HepG2 (cell line): ENCODE data around the gene HNF1B. TPM values are rescaled to one million over a fixed set of nuclear protein-coding genes. Genes with fewer than 3 reads are reported as not detected.
A peak's percentile ranks its signal among the peaks of the same experiment; 100 is the strongest.

ENCODE experiments used
- ARID2 ChIP-seq: sonication (generic); formaldehyde crosslinking; IDR thresholded peaks from 2 replicates; pipeline ENCODE4 v1.8.1; 2022; ENCODE audit warnings: mild to moderate bottlenecking, missing genetic modification reagents, borderline replicate concordance
- BCL6 ChIP-seq: IDR thresholded peaks from 2 replicates; pipeline ENCODE4 v1.6.1; 2016; ENCODE audit warnings: missing genetic modification reagents, missing compliant biosample characterization
- CEBPZ ChIP-seq: IDR thresholded peaks from 2 replicates; pipeline ENCODE4 v1.6.1; 2012; ENCODE audit warnings: low read length, improper control_type of control experiment
- CSRNP1 ChIP-seq: sonication (generic); formaldehyde crosslinking; IDR thresholded peaks from 2 replicates; pipeline ENCODE4 v1.8.1; 2023; ENCODE audit warnings: mild to moderate bottlenecking, missing genetic modification reagents
- KLF13 ChIP-seq: sonication (generic); formaldehyde crosslinking; IDR thresholded peaks from 2 replicates; pipeline ENCODE4 v1.4.0; 2020; ENCODE audit warnings: mild to moderate bottlenecking, missing genetic modification reagents
- MAX ChIP-seq: IDR thresholded peaks from 2 replicates; pipeline ENCODE4 v1.6.1; 2012; ENCODE audit warnings: inconsistent platforms
- MED13 ChIP-seq: sonication (generic); formaldehyde crosslinking; IDR thresholded peaks from 2 replicates; pipeline ENCODE4 v1.5.0; 2020; ENCODE audit warnings: missing genetic modification reagents
- PHF21A ChIP-seq: sonication (generic); formaldehyde crosslinking; IDR thresholded peaks from 2 replicates; pipeline ENCODE4 v1.5.0; 2020; ENCODE audit warnings: mild to moderate bottlenecking, missing genetic modification reagents
- PHF8 ChIP-seq: sonication (generic); formaldehyde crosslinking; IDR thresholded peaks from 2 replicates; pipeline ENCODE4 v1.5.0; 2020; ENCODE audit warnings: missing genetic modification reagents
- PITX1 ChIP-seq: sonication (generic); formaldehyde crosslinking; IDR thresholded peaks from 2 replicates; pipeline ENCODE4 v1.5.1; 2020; ENCODE audit warnings: mild to moderate bottlenecking, missing genetic modification reagents
- POLR2G ChIP-seq: fragments of 200-400 bp; formaldehyde crosslinking; IDR thresholded peaks from 2 replicates; pipeline ENCODE4 v1.6.1; 2018; ENCODE audit warnings: mild to moderate bottlenecking, low read depth, low read length, moderate library complexity
- TOPORS ChIP-seq: sonication (generic); formaldehyde crosslinking; IDR thresholded peaks from 2 replicates; pipeline ENCODE4 v1.8.0; 2023; ENCODE audit warnings: mild to moderate bottlenecking, missing genetic modification reagents
- YY1 ChIP-seq: IDR thresholded peaks from 2 replicates; pipeline ENCODE4 v1.6.1; 2011; ENCODE audit warnings: low read length, low read depth, moderate library complexity, mild to moderate bottlenecking; ENCODE audit not compliant: insufficient read depth, insufficient replicate concordance
- ZBTB33 ChIP-seq: sonication (generic); formaldehyde crosslinking; IDR thresholded peaks from 2 replicates; pipeline ENCODE4 v1.4.0; 2020; ENCODE audit warnings: missing genetic modification reagents
- ZBTB7A ChIP-seq: sonication (generic); formaldehyde crosslinking; IDR thresholded peaks from 2 replicates; pipeline ENCODE4 v1.8.0; 2022; ENCODE audit warnings: mild to moderate bottlenecking, missing genetic modification reagents
- ZFY ChIP-seq: sonication (generic); formaldehyde crosslinking; IDR thresholded peaks from 2 replicates; pipeline ENCODE4 v1.4.0; 2020; ENCODE audit warnings: missing genetic modification reagents
- ZNF749 ChIP-seq: sonication (generic); formaldehyde crosslinking; IDR thresholded peaks from 2 replicates; pipeline ENCODE4 v1.8.0; 2022; ENCODE audit warnings: mild to moderate bottlenecking, missing genetic modification reagents, moderate library complexity, borderline replicate concordance
- polyA plus RNA-seq, 8 experiments: library from polyadenylated mRNA; depleted of rRNA in 3 of 8; stranded (reverse) in 7 of 8; unstranded in 1 of 8; fragments of >200 nt; fragmentation: Illumina TruSeq in 4 of 8; extraction: Trizol in 4 of 8; gene quantifications; 2 replicates each; pipeline versions ENCODE4 v1.2.1 to v1.2.3, GENCODE V29; 2011 to 2016; ENCODE audit warnings: low read depth in 4 of 8, missing spikeins in 1 of 8, mixed read lengths in 1 of 8; ENCODE audit not compliant: insufficient read depth in 1 of 8
- total RNA-seq, 5 experiments: library from RNA; depleted of rRNA; stranded (reverse); fragments of >200 nt; fragmentation: Illumina TruSeq; extraction: Trizol; gene quantifications; 2 replicates each; pipeline ENCODE4 v1.2.3, GENCODE V29; 2016; ENCODE audit warnings: low read depth in 1 of 5
- TF ChIP-seq, protein P1 (sequence below): sonication (generic); formaldehyde crosslinking; IDR thresholded peaks from 2 replicates; pipeline ENCODE4 v1.4.0; 2020; ENCODE audit warnings: mild to moderate bottlenecking, missing genetic modification reagents
- TF ChIP-seq, protein P2 (sequence below): sonication (generic); formaldehyde crosslinking; IDR thresholded peaks from 2 replicates; pipeline ENCODE4 v1.4.0; 2020; ENCODE audit warnings: missing genetic modification reagents

The HNF1B gene
- total and polyA plus RNA-seq, 2 of the 13 experiments (the other 11 are each of a cell fraction or from before 2014, with no cell fraction given) = 1.9 to 5.3 TPM

- TF ChIP-seq ZBTB33 (CRISPR knock-in tag) (no peak), CSRNP1 (CRISPR knock-in tag) (peak; percentile 71; the same call in 1 of the 2 replicates), MED13 (CRISPR knock-in tag) (no peak), YY1 (peak; percentile 11), CEBPZ (no peak), PHF21A (CRISPR knock-in tag) (peak; percentile 50), TOPORS (CRISPR knock-in tag) (0 out of 2 replicates have a peak, but pooled peaks have one; percentile 27), ZBTB7A (no peak), KLF13 (CRISPR knock-in tag) (no peak), ZNF749 (no peak), PITX1 (CRISPR knock-in tag) (no peak), BCL6 (CRISPR knock-in tag) (peak; percentile 34; the same call in 1 of the 2 replicates), PHF8 (CRISPR knock-in tag) (no peak; the same call in 1 of the 2 replicates), MAX (0 out of 2 replicates have a peak, but pooled peaks have one; percentile 16), POLR2G (peak; percentile 82; the same call in 1 of the 2 replicates), ZFY (CRISPR knock-in tag) (no peak; the same call in 1 of the 2 replicates), ARID2 (CRISPR knock-in tag) (peak; percentile 95; the same call in 1 of the 2 replicates)
- TF ChIP-seq, protein P1, sequence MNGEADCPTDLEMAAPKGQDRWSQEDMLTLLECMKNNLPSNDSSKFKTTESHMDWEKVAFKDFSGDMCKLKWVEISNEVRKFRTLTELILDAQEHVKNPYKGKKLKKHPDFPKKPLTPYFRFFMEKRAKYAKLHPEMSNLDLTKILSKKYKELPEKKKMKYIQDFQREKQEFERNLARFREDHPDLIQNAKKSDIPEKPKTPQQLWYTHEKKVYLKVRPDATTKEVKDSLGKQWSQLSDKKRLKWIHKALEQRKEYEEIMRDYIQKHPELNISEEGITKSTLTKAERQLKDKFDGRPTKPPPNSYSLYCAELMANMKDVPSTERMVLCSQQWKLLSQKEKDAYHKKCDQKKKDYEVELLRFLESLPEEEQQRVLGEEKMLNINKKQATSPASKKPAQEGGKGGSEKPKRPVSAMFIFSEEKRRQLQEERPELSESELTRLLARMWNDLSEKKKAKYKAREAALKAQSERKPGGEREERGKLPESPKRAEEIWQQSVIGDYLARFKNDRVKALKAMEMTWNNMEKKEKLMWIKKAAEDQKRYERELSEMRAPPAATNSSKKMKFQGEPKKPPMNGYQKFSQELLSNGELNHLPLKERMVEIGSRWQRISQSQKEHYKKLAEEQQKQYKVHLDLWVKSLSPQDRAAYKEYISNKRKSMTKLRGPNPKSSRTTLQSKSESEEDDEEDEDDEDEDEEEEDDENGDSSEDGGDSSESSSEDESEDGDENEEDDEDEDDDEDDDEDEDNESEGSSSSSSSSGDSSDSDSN = peak; percentile 85
- TF ChIP-seq, protein P2, sequence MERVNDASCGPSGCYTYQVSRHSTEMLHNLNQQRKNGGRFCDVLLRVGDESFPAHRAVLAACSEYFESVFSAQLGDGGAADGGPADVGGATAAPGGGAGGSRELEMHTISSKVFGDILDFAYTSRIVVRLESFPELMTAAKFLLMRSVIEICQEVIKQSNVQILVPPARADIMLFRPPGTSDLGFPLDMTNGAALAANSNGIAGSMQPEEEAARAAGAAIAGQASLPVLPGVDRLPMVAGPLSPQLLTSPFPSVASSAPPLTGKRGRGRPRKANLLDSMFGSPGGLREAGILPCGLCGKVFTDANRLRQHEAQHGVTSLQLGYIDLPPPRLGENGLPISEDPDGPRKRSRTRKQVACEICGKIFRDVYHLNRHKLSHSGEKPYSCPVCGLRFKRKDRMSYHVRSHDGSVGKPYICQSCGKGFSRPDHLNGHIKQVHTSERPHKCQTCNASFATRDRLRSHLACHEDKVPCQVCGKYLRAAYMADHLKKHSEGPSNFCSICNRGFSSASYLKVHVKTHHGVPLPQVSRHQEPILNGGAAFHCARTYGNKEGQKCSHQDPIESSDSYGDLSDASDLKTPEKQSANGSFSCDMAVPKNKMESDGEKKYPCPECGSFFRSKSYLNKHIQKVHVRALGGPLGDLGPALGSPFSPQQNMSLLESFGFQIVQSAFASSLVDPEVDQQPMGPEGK (CRISPR knock-in tag) = peak; percentile 30; the same call in 1 of the 2 replicates
These were observed 1.3 kb downstream of the HNF1B start (continued) for GRCh38 chr17:37743612-37743874.
